ENCODE data around the gene LDLRAP1.
A peak's percentile ranks its signal among the peaks of the same experiment; 100 is the strongest.
"Not testable (repeated sequence)": the region's sequence is repeated elsewhere in the genome, so short reads cannot be mapped to it uniquely, and the experiment has no call there.

Gene LDLRAP1

DNA sequence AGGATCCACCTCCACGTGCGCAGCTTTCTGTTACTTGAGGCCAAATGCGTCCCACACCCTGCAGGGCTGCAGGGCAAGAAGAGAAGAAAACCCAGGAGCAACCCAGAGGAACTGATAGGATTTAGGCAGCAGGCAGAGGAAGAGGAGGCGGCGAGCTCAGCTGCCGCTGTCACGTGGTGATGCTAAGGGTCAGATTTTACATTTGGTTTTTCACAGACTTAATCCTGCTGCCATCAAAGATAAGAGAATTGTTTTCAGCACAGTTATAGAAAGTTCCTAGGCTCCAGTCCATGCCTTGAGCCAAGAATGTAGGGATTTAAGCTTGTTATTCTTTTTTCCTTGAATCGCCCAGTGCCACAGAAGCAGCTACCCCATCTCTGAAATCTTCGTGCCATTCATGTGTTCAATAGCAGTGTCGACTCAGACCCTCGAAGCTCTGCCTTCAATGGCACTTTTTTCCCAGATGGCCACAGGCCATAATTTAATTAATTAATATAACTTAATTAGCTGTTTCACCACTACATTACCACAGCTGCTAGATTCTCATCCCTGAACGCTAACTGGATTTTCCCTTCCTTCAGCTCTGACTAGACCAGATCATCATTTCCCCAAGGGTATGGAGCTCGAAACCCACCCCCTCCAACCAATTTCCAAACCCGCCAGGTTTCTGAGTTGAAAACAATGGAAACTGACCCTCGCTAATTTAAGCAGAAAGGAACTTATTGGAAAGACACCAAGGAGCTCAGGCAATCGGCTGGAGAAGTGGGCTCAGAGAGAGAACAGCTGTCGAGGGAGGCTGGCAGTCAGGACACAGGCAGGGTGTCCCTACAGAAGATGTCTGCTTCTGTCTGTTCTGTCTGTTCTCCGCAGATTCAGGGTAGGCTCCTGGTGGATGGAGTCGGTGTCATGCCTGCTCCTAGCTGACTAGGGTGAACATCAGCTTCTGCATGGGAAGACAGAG, 36.2 kb downstream of the LDLRAP1 start:
- no peak for DNase-seq

- no peak for DNase-seq
Observed at GRCh38 chr1:25580927-25581326, 37.5 kb downstream of the LDLRAP1 start.

GRCh38 chr1:25581764-25582163, 38.4 kb downstream of the LDLRAP1 start:
- no peak for DNase-seq

GRCh38 chr1:25583519-25584370, 40.3 kb downstream of the LDLRAP1 start:
- DNase-seq: no peak

- DNase-seq: no peak
Observed at GRCh38 chr1:25586181-25586588, 42.8 kb downstream of the LDLRAP1 start.

GRCh38 chr1:25587290-25587689, 43.9 kb downstream of the LDLRAP1 start:
- no peak for DNase-seq

- DNase-seq: not testable (repeated sequence)
Observed at GRCh38 chr1:25588224-25588623, 44.8 kb downstream of the LDLRAP1 start.

- DNase-seq: not testable (repeated sequence)
Observed at GRCh38 chr1:25588786-25589185, 45.4 kb downstream of the LDLRAP1 start.

- DNase-seq: peak; percentile 35
Observed at GRCh38 chr1:25590096-25590824, 46.9 kb downstream of the LDLRAP1 start.

DNA sequence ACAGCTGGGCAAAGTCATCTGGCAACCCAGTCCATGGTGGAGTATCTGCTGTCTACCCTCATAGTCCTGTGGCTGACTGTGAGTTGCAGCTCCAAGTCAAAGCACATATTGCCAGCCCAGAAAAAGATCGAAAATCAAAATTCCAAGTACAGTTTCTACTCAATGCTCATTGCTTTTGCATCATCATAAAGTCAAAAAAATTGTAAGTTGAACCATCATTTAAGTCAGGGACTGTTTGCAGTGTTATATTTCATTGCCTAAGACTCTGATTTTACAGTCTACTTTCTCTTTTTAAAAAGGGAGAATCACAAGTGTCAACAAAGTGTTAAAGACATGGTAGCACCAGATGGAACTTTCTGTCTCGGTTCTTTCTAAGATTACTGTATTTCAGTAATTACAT, 50.5 kb downstream of the LDLRAP1 start:
- no peak for DNase-seq

GRCh38 chr1:25594971-25595370, 51.6 kb downstream of the LDLRAP1 start:
- DNase-seq: no peak

- not testable (repeated sequence) for DNase-seq
Observed at GRCh38 chr1:25596641-25597040, 53.2 kb downstream of the LDLRAP1 start.

- no peak for DNase-seq
Observed at GRCh38 chr1:25598879-25599278, 55.5 kb downstream of the LDLRAP1 start.

DNA sequence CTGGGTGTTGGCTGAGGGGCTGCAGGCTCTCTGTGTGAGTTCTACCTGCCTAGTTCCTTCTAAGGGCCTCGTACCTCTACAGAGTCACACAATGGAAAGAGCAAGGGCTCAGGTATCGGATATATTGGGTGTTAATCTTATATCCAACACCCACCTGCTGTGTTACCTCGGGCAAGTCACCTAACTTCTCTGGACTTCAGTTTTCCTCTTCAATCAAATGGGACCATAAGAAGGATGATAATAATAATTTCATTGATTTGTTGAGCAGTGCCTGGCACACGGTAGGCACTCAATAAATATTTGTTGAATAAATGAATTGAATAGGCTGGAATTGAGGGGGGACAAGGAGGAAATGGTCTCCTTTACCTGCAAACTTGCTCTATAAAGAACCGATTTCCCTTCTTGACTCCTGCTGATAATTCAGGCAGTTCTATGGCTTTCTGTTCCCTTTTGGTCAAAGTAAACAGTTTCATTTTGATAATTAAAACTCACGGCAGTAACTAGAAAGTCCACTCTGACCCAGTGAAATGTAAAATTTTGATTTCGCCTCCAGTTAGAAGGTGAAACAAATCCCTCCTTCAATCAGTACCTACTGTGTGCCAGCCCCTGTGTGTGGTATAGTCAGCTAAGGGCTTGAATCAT, 56.7 kb downstream of the LDLRAP1 start:
- DNase-seq: no peak

GRCh38 chr1:25600971-25601699, 57.7 kb downstream of the LDLRAP1 start:
- peak; percentile 48 for DNase-seq

GRCh38 chr1:25603779-25604538, 60.6 kb downstream of the LDLRAP1 start:
- DNase-seq: not testable (repeated sequence)

GRCh38 chr1:25607123-25607522, 63.7 kb downstream of the LDLRAP1 start:
- no peak for DNase-seq

- peak; percentile 96 for DNase-seq
Observed at GRCh38 chr1:25608488-25609178, 65.2 kb downstream of the LDLRAP1 start.

GRCh38 chr1:25609921-25610320, 66.5 kb downstream of the LDLRAP1 start:
- DNase-seq: peak; percentile 46
